GM23338 (cell line): Measurements from ENCODE around the gene PNP. TPM values are rescaled to one million over a fixed set of nuclear protein-coding genes. Genes with fewer than 3 reads are reported as not detected.

ENCODE experiments used
- ATAC-seq: fragments of 200-7000 bp; cut with Tn5 transposase; 3 replicates; pipeline ENCODE4 v1.9.1; 2020
- DNase-seq: peaks from one replicate; pipeline ENCODE4 v3.0.0-alpha.2; 2015; ENCODE audit warnings: low spot score
- H2AFZ ChIP-seq: fragments of 200-600 bp; sonication (generic); 2 replicates; pipeline ENCODE4 v1.8.0; 2016; ENCODE audit warnings: antibody characterized with exemption, mild to moderate bottlenecking, moderate library complexity
- H3F3A ChIP-seq: fragments of 200-600 bp; sonication (generic); replicated peaks from 2 replicates; pipeline ENCODE4 v1.8.0; 2017; ENCODE audit warnings: antibody characterized with exemption, mixed run types, low read depth
- H3K27ac ChIP-seq: fragments of 200-600 bp; sonication (generic); 2 replicates; pipeline ENCODE4 v1.6.1; 2016; ENCODE audit warnings: low read depth
- H3K27me3 ChIP-seq: fragments of 200-600 bp; sonication (generic); 2 replicates; pipeline ENCODE4 v1.8.0; 2016; ENCODE audit warnings: mild to moderate bottlenecking, mixed run types, moderate library complexity; ENCODE audit not compliant: insufficient read depth
- H3K36me3 ChIP-seq: fragments of 200-600 bp; sonication (generic); 2 replicates; pipeline ENCODE4 v1.8.0; 2016; ENCODE audit warnings: mild to moderate bottlenecking; ENCODE audit not compliant: insufficient read depth
- H3K4me1 ChIP-seq: fragments of 200-600 bp; sonication (generic); 2 replicates; pipeline ENCODE4 v1.8.0; 2016; ENCODE audit warnings: mild to moderate bottlenecking, moderate library complexity; ENCODE audit not compliant: insufficient read depth
- H3K4me2 ChIP-seq: fragments of 200-600 bp; sonication (generic); 2 replicates; pipeline ENCODE4 v1.7.1; 2017; ENCODE audit warnings: mixed run types
- H3K4me3 ChIP-seq: fragments of 200-600 bp; sonication (generic); 2 replicates; pipeline ENCODE4 v1.6.1; 2016; ENCODE audit warnings: mixed run types
- H3K79me2 ChIP-seq: fragments of 200-600 bp; sonication (generic); replicated peaks from 2 replicates; pipeline ENCODE4 v1.8.0; 2017; ENCODE audit warnings: mild to moderate bottlenecking; ENCODE audit not compliant: insufficient read depth
- H3K9me2 ChIP-seq: fragments of 200-600 bp; sonication (generic); 2 replicates; pipeline ENCODE4 v1.8.0; 2017; ENCODE audit not compliant: insufficient read depth
- H4K20me1 ChIP-seq: fragments of 200-600 bp; sonication (generic); replicated peaks from 2 replicates; pipeline ENCODE4 v1.8.0; 2017; ENCODE audit warnings: mild to moderate bottlenecking; ENCODE audit not compliant: insufficient read depth
- H3K27ac Mint-ChIP-seq: 2 replicates; pipeline ENCODE4 v1.8.0; 2020; ENCODE audit warnings: inconsistent platforms, mild to moderate bottlenecking, moderate library complexity, mixed read lengths
- H3K27me3 Mint-ChIP-seq: 3 replicates; pipeline ENCODE4 v1.8.0; 2022; ENCODE audit warnings: low read depth, mild to moderate bottlenecking, moderate library complexity, mixed read lengths, inconsistent platforms; ENCODE audit not compliant: insufficient read depth, poor library complexity
- H3K36me3 Mint-ChIP-seq: 3 replicates; pipeline ENCODE4 v1.8.0; 2021; ENCODE audit warnings: low read depth, mild to moderate bottlenecking, inconsistent platforms, moderate library complexity, mixed read lengths
- H3K4me1 Mint-ChIP-seq: 3 replicates; pipeline ENCODE4 v1.8.0; 2020; ENCODE audit warnings: mild to moderate bottlenecking, inconsistent platforms, mixed read lengths
- H3K4me3 Mint-ChIP-seq: 3 replicates; pipeline ENCODE4 v1.8.0; 2021; ENCODE audit warnings: moderate library complexity, mild to moderate bottlenecking, inconsistent platforms, mixed read lengths
- H3K9me3 Mint-ChIP-seq: 3 replicates; pipeline ENCODE4 v1.8.0; 2020; ENCODE audit warnings: moderate library complexity, mild to moderate bottlenecking, inconsistent platforms, mixed read lengths
- EZH2 ChIP-seq: fragments of 200-600 bp; sonication (generic); IDR thresholded peaks from one replicate; pipeline ENCODE4 v1.8.0; 2017; ENCODE audit warnings: antibody characterized with exemption, mild to moderate bottlenecking, low read depth; ENCODE audit not compliant: unreplicated experiment
- JUNB ChIP-seq: IDR thresholded peaks from one replicate; pipeline ENCODE4 v1.6.1; 2016; ENCODE audit warnings: antibody characterized with exemption; ENCODE audit not compliant: unreplicated experiment
- NANOG ChIP-seq: IDR thresholded peaks from 2 replicates; pipeline ENCODE4 v1.6.1; 2016; ENCODE audit warnings: antibody characterized with exemption, borderline replicate concordance
- POLR2AphosphoS5 ChIP-seq: IDR thresholded peaks from 2 replicates; pipeline ENCODE4 v1.6.1; 2016; ENCODE audit warnings: antibody characterized with exemption, low read depth
- ZNF331 ChIP-seq: fragments of 250-450 bp; sonication (Bioruptor Pico); IDR thresholded peaks from 2 replicates; pipeline ENCODE4 v1.5.0; 2020; ENCODE audit warnings: low read depth, mild to moderate bottlenecking, moderate library complexity
- polyA plus RNA-seq: library from polyadenylated mRNA; unstranded; fragments of >200 nt; fragmentation: Nextera tagmentation; extraction: Ambion mirVana; gene quantifications from 2 replicates; pipeline ENCODE4 v1.2.1, GENCODE V29; 2016
- total RNA-seq: library from RNA; depleted of rRNA; stranded (reverse); fragments of >200 nt; shearing (Covaris generic); gene quantifications from 2 replicates; pipeline ENCODE4 v1.2.3, GENCODE V29; 2014
- TF ChIP-seq, protein P1 (sequence below), 2 experiments: fragments of 200-600 bp in 1 of 2; sonication (generic) in 1 of 2; conservative IDR thresholded peaks; 2 replicates each; pipeline versions ENCODE4 v1.5.1 to v1.6.1; 2016 to 2017; ENCODE audit warnings: antibody characterized with exemption in 2 of 2, low read depth in 2 of 2, mild to moderate bottlenecking in 2 of 2, moderate library complexity in 1 of 2
- TF ChIP-seq, protein P2 (sequence below): fragments of 250-450 bp; sonication (Bioruptor Pico); IDR thresholded peaks from 2 replicates; pipeline ENCODE4 v1.5.0; 2020; ENCODE audit warnings: mild to moderate bottlenecking, moderate library complexity
- TF ChIP-seq, protein P3 (sequence below): IDR thresholded peaks from 2 replicates; pipeline ENCODE4 v1.6.1; 2016; ENCODE audit warnings: antibody characterized with exemption
- TF ChIP-seq, protein P4 (sequence below): IDR thresholded peaks from one replicate; pipeline ENCODE4 v1.6.1; 2018; ENCODE audit warnings: antibody characterized with exemption; ENCODE audit not compliant: unreplicated experiment

PNP gene
- total and polyA plus RNA-seq, 2 experiments from 2014 or later: 60.7 to 102 TPM

DNA sequence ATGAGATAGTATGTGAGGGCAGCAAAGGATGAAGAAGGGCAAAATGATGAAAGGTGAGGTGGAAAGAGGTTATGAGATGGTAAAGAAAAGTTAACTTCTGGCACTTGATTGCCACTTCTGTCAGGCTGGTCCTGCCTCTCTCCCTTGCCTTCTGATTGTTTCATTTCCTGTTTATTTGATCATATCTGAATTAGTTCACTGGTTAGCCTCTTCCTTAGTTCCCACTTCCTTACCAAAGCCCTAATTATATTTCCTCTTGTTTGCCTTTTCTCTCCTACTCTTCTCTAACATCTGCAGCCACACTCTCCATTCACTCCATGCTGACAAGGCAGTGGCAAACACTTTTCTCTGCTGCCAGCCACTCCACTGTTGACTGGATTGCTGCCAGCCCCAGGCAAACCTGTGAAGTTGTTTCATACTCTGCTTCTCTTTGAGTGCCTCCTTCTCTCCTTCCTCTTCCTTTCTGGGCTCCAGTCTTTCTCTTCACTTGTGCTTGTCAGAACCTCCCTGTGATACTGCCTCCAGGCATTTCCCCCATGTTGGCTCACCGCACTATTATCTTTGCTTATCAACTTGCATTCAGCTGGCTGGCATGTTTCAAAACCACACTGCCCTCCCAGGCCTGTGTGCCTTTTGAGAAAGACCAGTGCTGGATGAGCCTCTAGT is 8.1 kb downstream of the PNP start (continued):
- no peak for TF ChIP-seq ZNF331 (CRISPR knock-in tag)
- TF ChIP-seq, protein P1, sequence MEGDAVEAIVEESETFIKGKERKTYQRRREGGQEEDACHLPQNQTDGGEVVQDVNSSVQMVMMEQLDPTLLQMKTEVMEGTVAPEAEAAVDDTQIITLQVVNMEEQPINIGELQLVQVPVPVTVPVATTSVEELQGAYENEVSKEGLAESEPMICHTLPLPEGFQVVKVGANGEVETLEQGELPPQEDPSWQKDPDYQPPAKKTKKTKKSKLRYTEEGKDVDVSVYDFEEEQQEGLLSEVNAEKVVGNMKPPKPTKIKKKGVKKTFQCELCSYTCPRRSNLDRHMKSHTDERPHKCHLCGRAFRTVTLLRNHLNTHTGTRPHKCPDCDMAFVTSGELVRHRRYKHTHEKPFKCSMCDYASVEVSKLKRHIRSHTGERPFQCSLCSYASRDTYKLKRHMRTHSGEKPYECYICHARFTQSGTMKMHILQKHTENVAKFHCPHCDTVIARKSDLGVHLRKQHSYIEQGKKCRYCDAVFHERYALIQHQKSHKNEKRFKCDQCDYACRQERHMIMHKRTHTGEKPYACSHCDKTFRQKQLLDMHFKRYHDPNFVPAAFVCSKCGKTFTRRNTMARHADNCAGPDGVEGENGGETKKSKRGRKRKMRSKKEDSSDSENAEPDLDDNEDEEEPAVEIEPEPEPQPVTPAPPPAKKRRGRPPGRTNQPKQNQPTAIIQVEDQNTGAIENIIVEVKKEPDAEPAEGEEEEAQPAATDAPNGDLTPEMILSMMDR (conservative IDR thresholded peaks at IDR 0.05; ENCODE audit: low read depth in 2 of 2): no peak

DNA sequence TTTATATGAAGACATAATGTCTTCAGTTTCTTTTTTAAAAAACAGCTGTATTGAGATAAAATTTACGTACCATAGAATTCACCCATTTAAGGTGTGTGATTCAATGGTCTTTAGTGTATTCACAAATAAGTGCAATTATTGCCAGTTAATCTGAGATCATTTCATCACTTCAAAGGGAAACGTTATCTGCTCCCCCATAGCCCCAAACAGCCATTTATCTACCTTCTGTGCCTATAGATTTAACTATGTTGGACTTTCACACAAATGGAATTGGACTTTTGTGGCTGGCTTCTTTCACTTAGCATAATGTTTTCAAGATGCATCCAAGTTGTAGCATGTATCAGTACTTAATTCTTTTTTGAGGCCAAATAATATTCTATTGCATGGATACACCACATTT is 9.7 kb downstream of the PNP start:
- Histone ChIP-seq H2AFZ (no peak overlapping the region), H3K4me2 (no peak overlapping the region), H4K20me1 (no peaks in the 10 kb centered on the region; the same call in 1 of the 2 replicates), H3K4me1 (peaks cover 13% of the 10 kb centered on the region), H3K9me2 (no peaks in the 10 kb centered on the region), H3K79me2 (no peaks in the 10 kb centered on the region), H3K27me3 (no peaks in the 10 kb centered on the region), H3K36me3 (peaks cover 38% of the 10 kb centered on the region), H3F3A (peaks cover 9% of the 10 kb centered on the region; the same call in 1 of the 2 replicates), H3K27ac (no peak overlapping the region), H3K4me3 (no peak overlapping the region)
- DNase-seq (no peak), ATAC-seq (no peak)
- Mint-ChIP-seq H3K9me3 (no peaks in the 10 kb centered on the region), H3K4me3 (no peak overlapping the region), H3K27me3 (no peaks in the 10 kb centered on the region), H3K36me3 (peaks cover 45% of the 10 kb centered on the region), H3K27ac (no peak overlapping the region), H3K4me1 (peaks cover 10% of the 10 kb centered on the region)
- TF ChIP-seq JUNB (no peak), NANOG (no peak), POLR2AphosphoS5 (no peak), ZNF331 (CRISPR knock-in tag) (no peak), EZH2 (no peak)
- TF ChIP-seq, protein P2, sequence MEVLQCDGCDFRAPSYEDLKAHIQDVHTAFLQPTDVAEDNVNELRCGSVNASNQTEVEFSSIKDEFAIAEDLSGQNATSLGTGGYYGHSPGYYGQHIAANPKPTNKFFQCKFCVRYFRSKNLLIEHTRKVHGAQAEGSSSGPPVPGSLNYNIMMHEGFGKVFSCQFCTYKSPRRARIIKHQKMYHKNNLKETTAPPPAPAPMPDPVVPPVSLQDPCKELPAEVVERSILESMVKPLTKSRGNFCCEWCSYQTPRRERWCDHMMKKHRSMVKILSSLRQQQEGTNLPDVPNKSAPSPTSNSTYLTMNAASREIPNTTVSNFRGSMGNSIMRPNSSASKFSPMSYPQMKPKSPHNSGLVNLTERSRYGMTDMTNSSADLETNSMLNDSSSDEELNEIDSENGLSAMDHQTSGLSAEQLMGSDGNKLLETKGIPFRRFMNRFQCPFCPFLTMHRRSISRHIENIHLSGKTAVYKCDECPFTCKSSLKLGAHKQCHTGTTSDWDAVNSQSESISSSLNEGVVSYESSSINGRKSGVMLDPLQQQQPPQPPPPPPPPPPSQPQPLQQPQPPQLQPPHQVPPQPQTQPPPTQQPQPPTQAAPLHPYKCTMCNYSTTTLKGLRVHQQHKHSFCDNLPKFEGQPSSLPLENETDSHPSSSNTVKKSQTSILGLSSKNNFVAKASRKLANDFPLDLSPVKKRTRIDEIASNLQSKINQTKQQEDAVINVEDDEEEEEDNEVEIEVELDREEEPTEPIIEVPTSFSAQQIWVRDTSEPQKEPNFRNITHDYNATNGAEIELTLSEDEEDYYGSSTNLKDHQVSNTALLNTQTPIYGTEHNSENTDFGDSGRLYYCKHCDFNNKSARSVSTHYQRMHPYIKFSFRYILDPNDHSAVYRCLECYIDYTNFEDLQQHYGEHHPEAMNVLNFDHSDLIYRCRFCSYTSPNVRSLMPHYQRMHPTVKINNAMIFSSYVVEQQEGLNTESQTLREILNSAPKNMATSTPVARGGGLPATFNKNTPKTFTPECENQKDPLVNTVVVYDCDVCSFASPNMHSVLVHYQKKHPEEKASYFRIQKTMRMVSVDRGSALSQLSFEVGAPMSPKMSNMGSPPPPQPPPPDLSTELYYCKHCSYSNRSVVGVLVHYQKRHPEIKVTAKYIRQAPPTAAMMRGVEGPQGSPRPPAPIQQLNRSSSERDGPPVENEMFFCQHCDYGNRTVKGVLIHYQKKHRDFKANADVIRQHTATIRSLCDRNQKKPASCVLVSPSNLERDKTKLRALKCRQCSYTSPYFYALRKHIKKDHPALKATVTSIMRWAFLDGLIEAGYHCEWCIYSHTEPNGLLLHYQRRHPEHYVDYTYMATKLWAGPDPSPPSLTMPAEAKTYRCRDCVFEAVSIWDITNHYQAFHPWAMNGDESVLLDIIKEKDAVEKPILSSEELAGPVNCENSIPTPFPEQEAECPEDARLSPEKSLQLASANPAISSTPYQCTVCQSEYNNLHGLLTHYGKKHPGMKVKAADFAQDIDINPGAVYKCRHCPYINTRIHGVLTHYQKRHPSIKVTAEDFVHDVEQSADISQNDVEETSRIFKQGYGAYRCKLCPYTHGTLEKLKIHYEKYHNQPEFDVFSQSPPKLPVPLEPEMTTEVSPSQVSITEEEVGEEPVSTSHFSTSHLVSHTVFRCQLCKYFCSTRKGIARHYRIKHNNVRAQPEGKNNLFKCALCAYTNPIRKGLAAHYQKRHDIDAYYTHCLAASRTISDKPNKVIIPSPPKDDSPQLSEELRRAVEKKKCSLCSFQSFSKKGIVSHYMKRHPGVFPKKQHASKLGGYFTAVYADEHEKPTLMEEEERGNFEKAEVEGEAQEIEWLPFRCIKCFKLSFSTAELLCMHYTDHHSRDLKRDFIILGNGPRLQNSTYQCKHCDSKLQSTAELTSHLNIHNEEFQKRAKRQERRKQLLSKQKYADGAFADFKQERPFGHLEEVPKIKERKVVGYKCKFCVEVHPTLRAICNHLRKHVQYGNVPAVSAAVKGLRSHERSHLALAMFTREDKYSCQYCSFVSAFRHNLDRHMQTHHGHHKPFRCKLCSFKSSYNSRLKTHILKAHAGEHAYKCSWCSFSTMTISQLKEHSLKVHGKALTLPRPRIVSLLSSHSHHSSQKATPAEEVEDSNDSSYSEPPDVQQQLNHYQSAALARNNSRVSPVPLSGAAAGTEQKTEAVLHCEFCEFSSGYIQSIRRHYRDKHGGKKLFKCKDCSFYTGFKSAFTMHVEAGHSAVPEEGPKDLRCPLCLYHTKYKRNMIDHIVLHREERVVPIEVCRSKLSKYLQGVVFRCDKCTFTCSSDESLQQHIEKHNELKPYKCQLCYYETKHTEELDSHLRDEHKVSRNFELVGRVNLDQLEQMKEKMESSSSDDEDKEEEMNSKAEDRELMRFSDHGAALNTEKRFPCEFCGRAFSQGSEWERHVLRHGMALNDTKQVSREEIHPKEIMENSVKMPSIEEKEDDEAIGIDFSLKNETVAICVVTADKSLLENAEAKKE (CRISPR knock-in tag): no peak
- TF ChIP-seq, protein P3, sequence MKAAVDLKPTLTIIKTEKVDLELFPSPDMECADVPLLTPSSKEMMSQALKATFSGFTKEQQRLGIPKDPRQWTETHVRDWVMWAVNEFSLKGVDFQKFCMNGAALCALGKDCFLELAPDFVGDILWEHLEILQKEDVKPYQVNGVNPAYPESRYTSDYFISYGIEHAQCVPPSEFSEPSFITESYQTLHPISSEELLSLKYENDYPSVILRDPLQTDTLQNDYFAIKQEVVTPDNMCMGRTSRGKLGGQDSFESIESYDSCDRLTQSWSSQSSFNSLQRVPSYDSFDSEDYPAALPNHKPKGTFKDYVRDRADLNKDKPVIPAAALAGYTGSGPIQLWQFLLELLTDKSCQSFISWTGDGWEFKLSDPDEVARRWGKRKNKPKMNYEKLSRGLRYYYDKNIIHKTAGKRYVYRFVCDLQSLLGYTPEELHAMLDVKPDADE: no peak
- TF ChIP-seq, protein P1 (conservative IDR thresholded peaks at IDR 0.05; ENCODE audit: low read depth in 2 of 2): no peak
- TF ChIP-seq, protein P4, sequence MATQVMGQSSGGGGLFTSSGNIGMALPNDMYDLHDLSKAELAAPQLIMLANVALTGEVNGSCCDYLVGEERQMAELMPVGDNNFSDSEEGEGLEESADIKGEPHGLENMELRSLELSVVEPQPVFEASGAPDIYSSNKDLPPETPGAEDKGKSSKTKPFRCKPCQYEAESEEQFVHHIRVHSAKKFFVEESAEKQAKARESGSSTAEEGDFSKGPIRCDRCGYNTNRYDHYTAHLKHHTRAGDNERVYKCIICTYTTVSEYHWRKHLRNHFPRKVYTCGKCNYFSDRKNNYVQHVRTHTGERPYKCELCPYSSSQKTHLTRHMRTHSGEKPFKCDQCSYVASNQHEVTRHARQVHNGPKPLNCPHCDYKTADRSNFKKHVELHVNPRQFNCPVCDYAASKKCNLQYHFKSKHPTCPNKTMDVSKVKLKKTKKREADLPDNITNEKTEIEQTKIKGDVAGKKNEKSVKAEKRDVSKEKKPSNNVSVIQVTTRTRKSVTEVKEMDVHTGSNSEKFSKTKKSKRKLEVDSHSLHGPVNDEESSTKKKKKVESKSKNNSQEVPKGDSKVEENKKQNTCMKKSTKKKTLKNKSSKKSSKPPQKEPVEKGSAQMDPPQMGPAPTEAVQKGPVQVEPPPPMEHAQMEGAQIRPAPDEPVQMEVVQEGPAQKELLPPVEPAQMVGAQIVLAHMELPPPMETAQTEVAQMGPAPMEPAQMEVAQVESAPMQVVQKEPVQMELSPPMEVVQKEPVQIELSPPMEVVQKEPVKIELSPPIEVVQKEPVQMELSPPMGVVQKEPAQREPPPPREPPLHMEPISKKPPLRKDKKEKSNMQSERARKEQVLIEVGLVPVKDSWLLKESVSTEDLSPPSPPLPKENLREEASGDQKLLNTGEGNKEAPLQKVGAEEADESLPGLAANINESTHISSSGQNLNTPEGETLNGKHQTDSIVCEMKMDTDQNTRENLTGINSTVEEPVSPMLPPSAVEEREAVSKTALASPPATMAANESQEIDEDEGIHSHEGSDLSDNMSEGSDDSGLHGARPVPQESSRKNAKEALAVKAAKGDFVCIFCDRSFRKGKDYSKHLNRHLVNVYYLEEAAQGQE: no peak
